Ishikawa (cell line): ENCODE data around the gene MPND.

Experiments used
- CEBPB ChIP-seq: IDR thresholded peaks from 2 replicates; pipeline ENCODE4 v1.6.1; 2012
- CREB1 ChIP-seq: IDR thresholded peaks from 2 replicates; pipeline ENCODE4 v1.6.1; 2012; ENCODE audit warnings: low read depth
- EGR1 ChIP-seq: IDR thresholded peaks from 2 replicates; pipeline ENCODE4 v1.6.1; 2012
- EP300 ChIP-seq: IDR thresholded peaks from 2 replicates; pipeline ENCODE4 v1.6.1; 2012; ENCODE audit warnings: borderline replicate concordance
- MAX ChIP-seq: IDR thresholded peaks from 2 replicates; pipeline ENCODE4 v1.6.1; 2012
- RAD21 ChIP-seq: IDR thresholded peaks from 2 replicates; pipeline ENCODE4 v1.6.1; 2012; ENCODE audit warnings: low read depth
- REST ChIP-seq: IDR thresholded peaks from 2 replicates; pipeline ENCODE4 v1.6.1; 2012; ENCODE audit warnings: low read depth, mild to moderate bottlenecking
- TCF12 ChIP-seq: IDR thresholded peaks from 2 replicates; pipeline ENCODE4 v1.6.1; 2012; ENCODE audit warnings: low read depth
- TEAD4 ChIP-seq: IDR thresholded peaks from 2 replicates; pipeline ENCODE4 v1.6.1; 2012
- USF1 ChIP-seq: IDR thresholded peaks from 2 replicates; pipeline ENCODE4 v1.6.1; 2012
- YY1 ChIP-seq: IDR thresholded peaks from 2 replicates; pipeline ENCODE4 v1.6.1; 2012; ENCODE audit warnings: low read depth
- ZBTB7A ChIP-seq: IDR thresholded peaks from 2 replicates; pipeline ENCODE4 v1.6.1; 2012; ENCODE audit warnings: low read depth

- TF ChIP-seq MAX (no peak), CEBPB (no peak), TCF12 (no peak), EGR1 (no peak), RAD21 (no peak), EP300 (no peak), USF1 (no peak), ZBTB7A (no peak), YY1 (no peak), TEAD4 (no peak), CREB1 (no peak), REST (no peak)
These were observed 11.5 kb downstream of the MPND start for GRCh38 chr19:4354897-4355296.
